ENCODE data around the gene AP1S1. TPM values are rescaled to one million over a fixed set of nuclear protein-coding genes. Genes with fewer than 3 reads are reported as not detected.

AP1S1 gene
- total and polyA plus RNA-seq, 9 of the 15 experiments (the other 6 are each of a cell fraction or from before 2014, with no cell fraction given), result 4.4 to 149 (median 89.4) TPM

- no peaks in the 10 kb centered on the region for H3K27me3 ChIP-seq (ENCODE audit: control insufficient read depth in 2 of 2, insufficient read depth in 2 of 2, low read length in 2 of 2)
- H3K36me3 ChIP-seq (ENCODE audit: control insufficient read depth, insufficient read depth, low read length), result no peaks in the 10 kb centered on the region
- in situ Hi-C loops (cut with MboI), result no loop called here
- FAIRE-seq (no peak), ATAC-seq (no peak), DNase-seq (ENCODE audit: extremely low read depth in 1 of 4, low spot score in 3 of 4) (peak; percentile 40 to 67 (median 56))
- H3K9ac ChIP-seq (ENCODE audit: insufficient read depth in 1 of 2, low read depth in 2 of 2, low read length in 2 of 2), result peak overlapping the region in 1 of 2 experiments; percentile 8; a peak in 1 of 4 replicates
- peak overlapping the region; percentile 50 for H3K4me2 ChIP-seq (ENCODE audit: insufficient read depth, low read length)
- no peak overlapping the region for H3K4me3 ChIP-seq
- peak overlapping the region; percentile 61; the same call in 1 of the 2 replicates for H2AFZ ChIP-seq (ENCODE audit: low read depth, low read length)
- BruUV-seq (replicated peaks), result no TSS peak
- CTCF ChIA-PET (ENCODE audit: low intra/inter-chr PET ratio), result no interaction called here
- no peaks in the 10 kb centered on the region for H3K9me1 ChIP-seq (ENCODE audit: control insufficient read depth, insufficient read depth, low read length)
- 32% methylated on average over 15 of the region's 15 CpGs for WGBS (ENCODE audit: insufficient coverage, low coverage, missing lambda C conversion rate)
- intact Hi-C loops (cut with micrococcal nuclease), result no loop called here
- POLR2A ChIA-PET, result interaction anchor here (0.5 to 3.1 kb wide), 7 partner anchors 10 to 58 kb away, joined by 3 to 13 read pairs (median 3); partner anchors contain the start of genes AP1S1 and TRIM56
- H4K20me1 ChIP-seq (replicated peaks; ENCODE audit: control insufficient read depth, insufficient read depth, low read length), result no peaks in the 10 kb centered on the region
- no peak overlapping the region for H3K27ac ChIP-seq (ENCODE audit: extremely low read depth, low read depth, low read length)
- H3K79me2 ChIP-seq (ENCODE audit: control insufficient read depth, insufficient read depth, low read length), result no peaks in the 10 kb centered on the region
- H3K9me3 ChIP-seq (replicated peaks; ENCODE audit: control insufficient read depth, insufficient read depth, low read depth, low read length), result no peaks in the 10 kb centered on the region
- peaks cover 20 to 36% of the 10 kb centered on the region in 2 experiments for H3K4me1 ChIP-seq (replicated peaks in 1 of 2; ENCODE audit: control insufficient read depth in 2 of 2, insufficient read depth in 2 of 2, low read length in 2 of 2)
- TF ChIP-seq MED1 (CRISPR knock-in tag; IDR thresholded peaks at IDR 0.05; ENCODE audit: borderline replicate concordance) (no peak), XRCC5 (IDR thresholded peaks at IDR 0.05; ENCODE audit: low read depth, low read length) (no peak), NCOA6 (IDR thresholded peaks at IDR 0.05) (no peak), ARID1B (IDR thresholded peaks at IDR 0.05) (peak; percentile 21; the same call in 1 of the 2 replicates), EGR1 (conservative IDR thresholded peaks at IDR 0.05) (peak; percentile 84), POLR2AphosphoS2 (IDR thresholded peaks at IDR 0.05; ENCODE audit: low read length) (no peak), SIRT6 (IDR thresholded peaks at IDR 0.05; ENCODE audit: low read depth, low read length) (no peak), ELF1 (tag; IDR thresholded peaks at IDR 0.05) (no peak), KDM1A (IDR thresholded peaks at IDR 0.05) (0 out of 4 replicates have a peak, but pooled peaks of 1 of the 2 experiments have one; percentile 17), ZSCAN32 (CRISPR knock-in tag; IDR thresholded peaks at IDR 0.05) (no peak), ZBTB34 (CRISPR knock-in tag; IDR thresholded peaks at IDR 0.05) (no peak), CBFA2T2 (conservative IDR thresholded peaks at IDR 0.05) (0 out of 2 replicates have a peak, but pooled peaks have one; percentile 12), MBD2 (IDR thresholded peaks at IDR 0.05; ENCODE audit: borderline replicate concordance, low read depth) (0 out of 2 replicates have a peak, but pooled peaks have one; percentile 8), CBFA2T3 (IDR thresholded peaks at IDR 0.05) (peak; percentile 31; the same call in 1 of the 2 replicates), ZNF584 (CRISPR knock-in tag; IDR thresholded peaks at IDR 0.05; ENCODE audit: low read depth) (no peak)
- TF ChIP-seq, protein P1, sequence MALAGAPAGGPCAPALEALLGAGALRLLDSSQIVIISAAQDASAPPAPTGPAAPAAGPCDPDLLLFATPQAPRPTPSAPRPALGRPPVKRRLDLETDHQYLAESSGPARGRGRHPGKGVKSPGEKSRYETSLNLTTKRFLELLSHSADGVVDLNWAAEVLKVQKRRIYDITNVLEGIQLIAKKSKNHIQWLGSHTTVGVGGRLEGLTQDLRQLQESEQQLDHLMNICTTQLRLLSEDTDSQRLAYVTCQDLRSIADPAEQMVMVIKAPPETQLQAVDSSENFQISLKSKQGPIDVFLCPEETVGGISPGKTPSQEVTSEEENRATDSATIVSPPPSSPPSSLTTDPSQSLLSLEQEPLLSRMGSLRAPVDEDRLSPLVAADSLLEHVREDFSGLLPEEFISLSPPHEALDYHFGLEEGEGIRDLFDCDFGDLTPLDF (CRISPR knock-in tag; IDR thresholded peaks at IDR 0.05), result no peak
Measured at GRCh38 chr7:101133621-101134398, 20.5 kb upstream of the AP1S1 start.
